ENCODE measurements around the gene MPHOSPH9.

GRCh38 chr12:123243671-123244262, 10.8 kb upstream of the MPHOSPH9 start:
- TF ChIP-seq CTCF (IDR thresholded peaks at IDR 0.05; ENCODE audit: insufficient read depth, low read length) (no peak), REST (IDR thresholded peaks at IDR 0.05; ENCODE audit: insufficient replicate concordance, low read depth) (no peak), POLR2AphosphoS5 (IDR thresholded peaks at IDR 0.05; ENCODE audit: low read depth) (no peak), SPI1 (IDR thresholded peaks at IDR 0.05; ENCODE audit: borderline replicate concordance, low read depth) (no peak)

Measured in HL-60 (cell line).